Large intestine (tissue), 3 donors: ENCODE measurements around the gene MATN4. TPM values are rescaled to one million over a fixed set of nuclear protein-coding genes. Genes with fewer than 3 reads are reported as not detected.
A peak's percentile ranks its signal among the peaks of the same experiment; 100 is the strongest.

Experiments used
- DNase-seq, 2 donors: peaks; one replicate each; pipeline versions ENCODE4 v3.0.0 to v3.0.0-alpha.2; 2013
- H3K27ac ChIP-seq: one replicate; pipeline ENCODE4 v1.5.1; 2013; ENCODE audit warnings: low read length
- H3K27me3 ChIP-seq: 2 replicates; pipeline ENCODE4 v1.6.1; 2013; ENCODE audit warnings: low read length; ENCODE audit not compliant: control insufficient read depth, insufficient read depth
- H3K36me3 ChIP-seq: 2 replicates; pipeline ENCODE4 v1.6.1; 2013; ENCODE audit warnings: low read length; ENCODE audit not compliant: control insufficient read depth, insufficient read depth
- H3K4me1 ChIP-seq: one replicate; pipeline ENCODE4 v1.6.1; 2013; ENCODE audit warnings: low read length; ENCODE audit not compliant: control insufficient read depth, insufficient read depth
- H3K4me3 ChIP-seq: one replicate; pipeline ENCODE4 v1.5.1; 2013; ENCODE audit warnings: low read length
- H3K9me3 ChIP-seq: one replicate; pipeline ENCODE4 v1.6.1; 2013; ENCODE audit warnings: mild to moderate bottlenecking, low read depth, low read length, moderate library complexity; ENCODE audit not compliant: control insufficient read depth
- WGBS: methylation state at CpG from one replicate; pipeline ENCODE4 v1.1.5; 2013; ENCODE audit warnings: low lambda C conversion rate; ENCODE audit not compliant: insufficient coverage; 5-methylcytosine and 5-hydroxymethylcytosine counted together
- polyA plus RNA-seq: library from polyadenylated mRNA; unstranded; fragments of 120-200 nt; gene quantifications from one replicate; pipeline ENCODE4 v1.2.1, GENCODE V29; 2013

MATN4 gene
- polyA plus RNA-seq, 1 donor: not detected

- 75% methylated on average over 2 of the region's 8 CpGs for WGBS
- H3K27me3 ChIP-seq: peaks cover 82% of the 10 kb centered on the region
Observed at GRCh38 chr20:45313065-45313695, 5.1 kb upstream of the MATN4 start.

GRCh38 chr20:45312241-45312640 is 4.1 kb upstream of the MATN4 start:
- Histone ChIP-seq H3K36me3 (no peaks in the 10 kb centered on the region), H3K27ac (no peak overlapping the region), H3K27me3 (peaks cover 82% of the 10 kb centered on the region), H3K4me3 (no peak overlapping the region), H3K4me1 (no peaks in the 10 kb centered on the region), H3K9me3 (peaks cover 8% of the 10 kb centered on the region)
- DNase-seq: no peak
- WGBS: no CpG with 5 or more reads among the region's 21 CpGs

More at GRCh38 chr20:45313065-45313695, 5.1 kb upstream of the MATN4 start:
- DNase-seq: no peak
- peaks cover 8% of the 10 kb centered on the region for H3K9me3 ChIP-seq
- no peak overlapping the region for H3K27ac ChIP-seq
- H3K4me3 ChIP-seq: no peak overlapping the region
- H3K36me3 ChIP-seq: no peaks in the 10 kb centered on the region
- no peaks in the 10 kb centered on the region for H3K4me1 ChIP-seq

- no CpG with 5 or more reads among the region's 45 CpGs for WGBS
- DNase-seq: peak; percentile 37 to 41
- Histone ChIP-seq H3K9me3 (peaks cover 6% of the 10 kb centered on the region), H3K4me1 (no peaks in the 10 kb centered on the region), H3K36me3 (no peaks in the 10 kb centered on the region), H3K27me3 (peaks cover 82% of the 10 kb centered on the region), H3K4me3 (no peak overlapping the region), H3K27ac (no peak overlapping the region)
Observed at GRCh38 chr20:45311589-45312211, 3.6 kb upstream of the MATN4 start.

GRCh38 chr20:45309075-45309474 is 976 bp upstream of the MATN4 start:
- Histone ChIP-seq H3K4me3 (no peak overlapping the region), H3K27me3 (peaks cover 88% of the 10 kb centered on the region), H3K9me3 (peaks cover 6% of the 10 kb centered on the region), H3K36me3 (no peaks in the 10 kb centered on the region), H3K4me1 (no peaks in the 10 kb centered on the region), H3K27ac (no peak overlapping the region)
- WGBS: no CpG with 5 or more reads among the region's 3 CpGs
- no peak for DNase-seq

GRCh38 chr20:45307076-45307640 is 941 bp downstream of the MATN4 start:
- Histone ChIP-seq H3K36me3 (no peaks in the 10 kb centered on the region), H3K27ac (no peak overlapping the region), H3K4me3 (no peak overlapping the region), H3K4me1 (no peaks in the 10 kb centered on the region), H3K27me3 (peaks cover 84% of the 10 kb centered on the region), H3K9me3 (peaks cover 4% of the 10 kb centered on the region)
- WGBS: no CpG with 5 or more reads among the region's 16 CpGs
- no peak for DNase-seq

GRCh38 chr20:45306431-45306982 is 1.6 kb downstream of the MATN4 start, which contains the start of gene RBPJL:
Gene RBPJL (plus strand): TSS chr20:45306840. CDS start chr20:45306923, 83 bp downstream.
- Histone ChIP-seq H3K36me3 (no peaks in the 10 kb centered on the region), H3K4me3 (no peak within 1 kb of the TSS), H3K9me3 (peaks cover 4% of the 10 kb centered on the region), H3K27ac (no peak within 1 kb of the TSS), H3K27me3 (peaks cover 78% of the 10 kb centered on the region), H3K4me1 (no peaks in the 10 kb centered on the region)
- DNase-seq: no peak
- WGBS: no CpG with 5 or more reads among the region's 41 CpGs

- WGBS: 65% methylated on average over 2 of the region's 4 CpGs
Observed at GRCh38 chr20:45305262-45305661, 2.8 kb downstream of the MATN4 start.

GRCh38 chr20:45304464-45304999 is 3.6 kb downstream of the MATN4 start:
- H3K4me1 ChIP-seq: no peaks in the 10 kb centered on the region
- H3K27ac ChIP-seq: no peak overlapping the region
- DNase-seq: no peak
- H3K9me3 ChIP-seq: peaks cover 4% of the 10 kb centered on the region
- peaks cover 65% of the 10 kb centered on the region for H3K27me3 ChIP-seq
- H3K4me3 ChIP-seq: no peak overlapping the region
- H3K36me3 ChIP-seq: no peaks in the 10 kb centered on the region
- WGBS: no CpG with 5 or more reads among the region's 43 CpGs

More at GRCh38 chr20:45305262-45305661, 2.8 kb downstream of the MATN4 start:
- H3K27me3 ChIP-seq: peaks cover 70% of the 10 kb centered on the region
- H3K9me3 ChIP-seq: peaks cover 4% of the 10 kb centered on the region
- no peak overlapping the region for H3K4me3 ChIP-seq
- H3K27ac ChIP-seq: no peak overlapping the region
- DNase-seq: no peak
- no peaks in the 10 kb centered on the region for H3K36me3 ChIP-seq
- no peaks in the 10 kb centered on the region for H3K4me1 ChIP-seq

- DNase-seq: no peak
- H3K27me3 ChIP-seq: peaks cover 61% of the 10 kb centered on the region
- H3K27ac ChIP-seq: no peak overlapping the region
- no peaks in the 10 kb centered on the region for H3K4me1 ChIP-seq
- H3K36me3 ChIP-seq: no peaks in the 10 kb centered on the region
- peaks cover 4% of the 10 kb centered on the region for H3K9me3 ChIP-seq
- 90% methylated on average over 2 of the region's 47 CpGs for WGBS
- H3K4me3 ChIP-seq: no peak overlapping the region
Observed at GRCh38 chr20:45303586-45304463, 4.3 kb downstream of the MATN4 start.
